ENCODE measurements around the gene KLHL17.
"Not testable (repeated sequence)": the region's sequence is repeated elsewhere in the genome, so short reads cannot be mapped to it uniquely, and the experiment has no call there.

The KLHL17 gene

GRCh38 chr1:972726-973458 lies 12.5 kb downstream of the KLHL17 start:
- no peak for TF ChIP-seq CTCF (IDR thresholded peaks at IDR 0.05; ENCODE audit: borderline replicate concordance, insufficient read depth, low read depth, low read length)
- no peak overlapping the region for H3K4me3 ChIP-seq (ENCODE audit: low read depth, low read length)

DNA sequence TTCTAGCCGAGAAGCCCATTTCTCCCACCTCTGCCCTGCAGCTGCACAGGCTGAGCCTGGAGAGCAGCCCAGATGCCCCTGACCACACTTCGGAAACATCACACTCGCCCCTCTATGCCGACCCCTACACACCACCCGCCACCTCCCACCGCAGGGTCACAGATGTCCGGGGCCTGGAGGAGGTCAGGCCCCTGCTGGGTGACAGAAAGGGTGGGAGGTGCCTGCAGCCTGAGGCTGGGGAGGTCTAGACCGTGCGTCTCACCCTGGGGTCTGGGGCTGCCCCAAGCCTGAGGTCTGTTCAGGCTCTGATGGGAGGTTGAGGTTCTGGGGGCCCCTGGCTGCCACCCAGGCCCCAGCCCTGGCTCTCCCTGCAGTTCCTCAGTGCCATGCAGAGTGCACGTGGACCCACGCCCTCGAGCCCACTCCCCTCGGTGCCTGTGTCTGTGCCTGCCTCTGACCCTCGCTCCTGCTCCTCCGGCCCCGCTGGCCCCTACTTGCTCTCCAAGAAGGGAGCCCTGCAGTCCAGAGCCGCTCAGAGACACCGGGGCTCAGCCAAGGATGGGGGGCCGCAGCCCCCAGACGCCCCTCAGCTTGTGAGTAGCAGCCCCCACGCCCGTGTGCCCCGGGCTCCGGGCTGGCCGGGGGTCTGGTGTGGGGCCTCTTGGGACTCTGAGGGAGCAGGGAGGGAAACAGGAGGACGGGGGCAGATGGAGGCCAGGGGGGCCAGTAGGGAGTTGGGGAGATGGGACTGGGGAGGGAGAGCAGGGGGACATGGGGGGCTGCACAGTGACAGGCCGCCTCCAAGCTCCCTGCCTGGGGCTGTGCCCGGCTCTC lies 13.3 kb downstream of the KLHL17 start:
- H3K4me3 ChIP-seq (ENCODE audit: low read depth, low read length), result no peak overlapping the region
- TF ChIP-seq CTCF (IDR thresholded peaks at IDR 0.05; ENCODE audit: borderline replicate concordance, insufficient read depth, low read depth, low read length), result no peak

GRCh38 chr1:974293-974640 lies 13.9 kb downstream of the KLHL17 start:
- TF ChIP-seq CTCF (IDR thresholded peaks at IDR 0.05; ENCODE audit: borderline replicate concordance, insufficient read depth, low read depth, low read length), result no peak
- no peak overlapping the region for H3K4me3 ChIP-seq (ENCODE audit: low read depth, low read length)

- H3K4me3 ChIP-seq (ENCODE audit: low read depth, low read length), result no peak overlapping the region
- TF ChIP-seq CTCF (IDR thresholded peaks at IDR 0.05; ENCODE audit: borderline replicate concordance, insufficient read depth, low read depth, low read length), result no peak
Measured at GRCh38 chr1:974687-975328, 14.4 kb downstream of the KLHL17 start.

- no peak for TF ChIP-seq CTCF (IDR thresholded peaks at IDR 0.05; ENCODE audit: borderline replicate concordance, insufficient read depth, low read depth, low read length)
- H3K4me3 ChIP-seq (ENCODE audit: low read depth, low read length), result no peak overlapping the region
Measured at GRCh38 chr1:975365-975764, 15.0 kb downstream of the KLHL17 start.

DNA sequence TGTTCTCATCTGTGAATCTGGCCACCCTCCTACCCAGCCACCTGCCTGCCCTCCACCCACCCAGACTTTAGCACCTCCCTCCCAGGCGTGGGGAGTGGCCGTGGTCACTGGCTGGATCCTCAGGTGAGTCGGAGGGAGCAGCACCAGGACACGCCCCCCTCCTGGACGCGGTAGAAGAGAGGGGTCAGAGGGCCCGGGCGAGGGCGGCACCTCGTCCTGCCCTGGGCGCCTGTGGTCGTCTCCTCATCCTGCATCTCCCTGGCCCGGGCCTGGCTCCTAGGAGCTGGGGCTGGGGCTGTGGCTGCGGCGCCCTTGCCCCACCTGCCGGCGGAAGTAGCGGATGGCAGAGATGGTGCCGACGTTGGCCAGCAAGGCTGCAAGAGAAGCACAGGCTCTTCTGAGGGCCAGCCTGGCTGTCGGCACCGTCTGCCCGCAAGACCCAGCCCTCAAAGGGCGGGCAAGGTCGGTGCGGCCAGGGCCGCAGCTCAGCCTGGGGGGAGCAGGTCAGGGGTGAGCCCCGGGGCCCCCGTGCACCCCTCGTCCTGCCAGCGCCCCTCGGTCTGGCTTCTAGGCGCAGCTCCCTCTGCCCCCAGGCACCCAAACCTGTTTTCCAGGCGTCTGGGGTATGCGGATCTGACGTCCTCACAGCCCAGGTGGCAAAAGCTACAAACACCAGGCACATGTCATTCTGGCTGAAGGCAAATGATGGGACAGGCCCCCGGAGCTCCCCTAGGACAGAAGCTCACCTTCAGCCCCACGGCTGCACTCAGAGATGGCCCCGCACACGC lies 15.7 kb downstream of the KLHL17 start:
- H3K4me3 ChIP-seq (ENCODE audit: low read depth, low read length), result no peak overlapping the region
- peak; percentile 48 for TF ChIP-seq CTCF (IDR thresholded peaks at IDR 0.05; ENCODE audit: borderline replicate concordance, insufficient read depth, low read depth, low read length)

GRCh38 chr1:976791-977190 lies 16.4 kb downstream of the KLHL17 start:
- H3K4me3 ChIP-seq (ENCODE audit: low read depth, low read length), result not testable (repeated sequence)

Measured in GM12875 (cell line).